H9 (cell line): ENCODE data around the gene RAVER1. TPM values are rescaled to one million over a fixed set of nuclear protein-coding genes. Genes with fewer than 3 reads are reported as not detected.

Experiments used
- DNase-seq: peaks from one replicate; pipeline ENCODE4 v3.0.0-alpha.2; 2017
- H2AFZ ChIP-seq: one replicate; pipeline ENCODE4 v1.6.1; 2013; ENCODE audit warnings: mild to moderate bottlenecking, low read length, control low read depth, moderate library complexity
- H2AK5ac ChIP-seq: 2 replicates; pipeline ENCODE4 v1.6.1; 2013; ENCODE audit warnings: low read length, control low read depth, mixed read lengths; ENCODE audit not compliant: insufficient read length
- H2BK120ac ChIP-seq: one replicate; pipeline ENCODE4 v1.6.1; 2013; ENCODE audit warnings: low read depth, mild to moderate bottlenecking, low read length, control low read depth, inconsistent platforms; ENCODE audit not compliant: poor library complexity, severe bottlenecking
- H2BK12ac ChIP-seq: 2 replicates; pipeline ENCODE4 v1.6.1; 2013; ENCODE audit warnings: low read length, control low read depth, mixed read lengths, low read depth; ENCODE audit not compliant: insufficient read length
- H2BK15ac ChIP-seq: 2 replicates; pipeline ENCODE4 v1.6.1; 2013; ENCODE audit warnings: low read depth, low read length, control low read depth
- H2BK20ac ChIP-seq: one replicate; pipeline ENCODE4 v1.6.1; 2013; ENCODE audit warnings: low read depth, mild to moderate bottlenecking, low read length, control low read depth, inconsistent platforms; ENCODE audit not compliant: poor library complexity, severe bottlenecking
- H2BK5ac ChIP-seq: 2 replicates; pipeline ENCODE4 v1.6.1; 2013; ENCODE audit warnings: low read length, control low read depth, mixed read lengths; ENCODE audit not compliant: insufficient read length
- H3K14ac ChIP-seq: 2 replicates; pipeline ENCODE4 v1.6.1; 2013; ENCODE audit warnings: low read length, control low read depth; ENCODE audit not compliant: insufficient read depth
- H3K18ac ChIP-seq: 2 replicates; pipeline ENCODE4 v1.6.1; 2013; ENCODE audit warnings: low read depth, mild to moderate bottlenecking, mixed read lengths, low read length, control low read depth; ENCODE audit not compliant: insufficient read length
- H3K23ac ChIP-seq: 2 replicates; pipeline ENCODE4 v1.6.1; 2013; ENCODE audit warnings: low read length, control low read depth, mixed read lengths, low read depth; ENCODE audit not compliant: insufficient read length
- H3K23me2 ChIP-seq: 2 replicates; pipeline ENCODE4 v1.6.1; 2013; ENCODE audit warnings: low read depth, mild to moderate bottlenecking, mixed read lengths, low read length, control low read depth; ENCODE audit not compliant: insufficient read length, poor library complexity, severe bottlenecking
- H3K27ac ChIP-seq: 2 replicates; pipeline ENCODE4 v1.5.1; 2013; ENCODE audit warnings: low read length, control low read depth, mixed read lengths, low read depth; ENCODE audit not compliant: insufficient read length
- H3K27me3 ChIP-seq: 2 replicates; pipeline ENCODE4 v1.6.1; 2013; ENCODE audit warnings: low read length, control low read depth, inconsistent platforms; ENCODE audit not compliant: insufficient read depth
- H3K4ac ChIP-seq: 2 replicates; pipeline ENCODE4 v1.6.1; 2013; ENCODE audit warnings: low read depth, mild to moderate bottlenecking, control low read depth, inconsistent platforms, low read length, moderate library complexity
- H3K4me1 ChIP-seq: 2 replicates; pipeline ENCODE4 v1.6.1; 2013; ENCODE audit warnings: low read length, control low read depth, inconsistent platforms; ENCODE audit not compliant: insufficient read depth
- H3K4me2 ChIP-seq: 2 replicates; pipeline ENCODE4 v1.6.1; 2013; ENCODE audit warnings: low read length, control low read depth, mixed read lengths; ENCODE audit not compliant: insufficient read length, insufficient read depth
- H3K56ac ChIP-seq: 2 replicates; pipeline ENCODE4 v1.6.1; 2013; ENCODE audit warnings: low read depth, mild to moderate bottlenecking, mixed read lengths, low read length, control low read depth; ENCODE audit not compliant: insufficient read length
- H3K79me1 ChIP-seq: 2 replicates; pipeline ENCODE4 v1.6.1; 2013; ENCODE audit warnings: low read depth, mild to moderate bottlenecking, moderate library complexity, low read length, control low read depth, inconsistent platforms; ENCODE audit not compliant: insufficient read depth, poor library complexity, severe bottlenecking
- H3K79me2 ChIP-seq: 2 replicates; pipeline ENCODE4 v1.6.1; 2013; ENCODE audit warnings: low read length, control low read depth, inconsistent platforms; ENCODE audit not compliant: insufficient read depth
- H3K9ac ChIP-seq: 2 replicates; pipeline ENCODE4 v1.6.1; 2013; ENCODE audit warnings: low read length, control low read depth, mixed read lengths; ENCODE audit not compliant: insufficient read length; ENCODE audit errors: extremely low read depth
- H3K9me3 ChIP-seq: one replicate; pipeline ENCODE4 v1.6.1; 2013; ENCODE audit warnings: low read depth, low read length, inconsistent platforms; ENCODE audit not compliant: control insufficient read depth
- H3T11ph ChIP-seq: one replicate; pipeline ENCODE4 v1.6.1; 2013; ENCODE audit warnings: mild to moderate bottlenecking, low read length, control low read depth, inconsistent platforms
- H4K20me1 ChIP-seq: one replicate; pipeline ENCODE4 v1.6.1; 2013; ENCODE audit not compliant: control insufficient read depth, insufficient read length, insufficient read depth
- H4K5ac ChIP-seq: 2 replicates; pipeline ENCODE4 v1.6.1; 2013; ENCODE audit warnings: low read depth, mild to moderate bottlenecking, mixed read lengths, low read length, control low read depth; ENCODE audit not compliant: insufficient read length
- H4K8ac ChIP-seq: replicated peaks from 2 replicates; pipeline ENCODE4 v1.6.1; 2013; ENCODE audit warnings: low read length, control low read depth, mixed read lengths, low read depth; ENCODE audit not compliant: insufficient read length
- H4K91ac ChIP-seq: 2 replicates; pipeline ENCODE4 v1.6.1; 2013; ENCODE audit warnings: low read depth, mild to moderate bottlenecking, moderate library complexity, mixed read lengths, low read length, control low read depth; ENCODE audit not compliant: insufficient read length
- H3K27ac Mint-ChIP-seq, 3 experiments: 2 replicates in 2 of 3; 3 replicates in 1 of 3; pipeline ENCODE4 v1.8.0; 2020 to 2021; ENCODE audit warnings: mixed read lengths in 3 of 3, mild to moderate bottlenecking in 1 of 3, moderate library complexity in 1 of 3
- H3K27me3 Mint-ChIP-seq: 2 replicates; pipeline ENCODE4 v1.8.0; 2021; ENCODE audit warnings: low read depth, mild to moderate bottlenecking, moderate library complexity, mixed read lengths
- H3K36me3 Mint-ChIP-seq, 3 experiments: 2 replicates in 2 of 3; 3 replicates in 1 of 3; pipeline ENCODE4 v1.8.0; 2020 to 2021; ENCODE audit warnings: low read depth in 3 of 3, mixed read lengths in 3 of 3; ENCODE audit not compliant: insufficient read depth in 1 of 3
- H3K4me1 Mint-ChIP-seq, 2 experiments: 2 replicates each; pipeline ENCODE4 v1.8.0; 2020; ENCODE audit warnings: mixed read lengths in 2 of 2
- H3K4me3 Mint-ChIP-seq, 2 experiments: 2 replicates in 1 of 2; 3 replicates in 1 of 2; pipeline ENCODE4 v1.8.0; 2020 to 2021; ENCODE audit warnings: mild to moderate bottlenecking in 2 of 2, mixed read lengths in 2 of 2, moderate library complexity in 1 of 2
- H3K9me3 Mint-ChIP-seq, 2 experiments: 2 replicates in 1 of 2; 3 replicates in 1 of 2; pipeline ENCODE4 v1.8.0; 2020; ENCODE audit warnings: mild to moderate bottlenecking in 2 of 2, mixed read lengths in 2 of 2, moderate library complexity in 1 of 2
- CTCF ChIP-seq: fragments of 200-600 bp; sonication (generic); conservative IDR thresholded peaks from 3 replicates; pipeline ENCODE4 v1.8.0; 2021; ENCODE audit warnings: antibody characterized with exemption, mild to moderate bottlenecking
- WGBS: extraction: QIAGEN DNeasy Blood & Tissue Kit; methylation state at CpG from one replicate; pipeline ENCODE4 v1.1.7; 2013; ENCODE audit warnings: missing lambda C conversion rate, low lambda C conversion rate, mixed read lengths; ENCODE audit not compliant: insufficient read length; ENCODE audit errors: extremely low coverage; 5-methylcytosine and 5-hydroxymethylcytosine counted together
- total RNA-seq: library from RNA; stranded (reverse); gene quantifications from 2 replicates; pipeline ENCODE4 v1.2.1, GENCODE V29; 2021

Gene RAVER1
- total RNA-seq, 1 experiment from 2014 or later = 74.7 TPM

GRCh38 chr19:10321417-10321797 is 11.9 kb downstream of the RAVER1 start:
- Histone ChIP-seq H3K18ac (no peak overlapping the region), H3K4me1 (no peaks in the 10 kb centered on the region), H2BK5ac (no peak overlapping the region), H3T11ph (no peak overlapping the region), H4K91ac (no peak overlapping the region), H2AK5ac (no peak overlapping the region), H3K56ac (no peak overlapping the region), H4K8ac (no peak overlapping the region), H3K4ac (no peak overlapping the region), H3K27ac (no peak overlapping the region), H3K9ac (no peak overlapping the region), H3K14ac (no peak overlapping the region), H2AFZ (no peak overlapping the region), H2BK120ac (no peak overlapping the region), H3K9me3 (no peaks in the 10 kb centered on the region), H4K20me1 (no peaks in the 10 kb centered on the region), H3K4me2 (no peak overlapping the region), H3K27me3 (no peaks in the 10 kb centered on the region), H2BK20ac (no peak overlapping the region), H2BK12ac (no peak overlapping the region), H3K23ac (no peak overlapping the region), H3K79me1 (no peaks in the 10 kb centered on the region), H2BK15ac (no peak overlapping the region), H3K23me2 (no peaks in the 10 kb centered on the region), H3K79me2 (no peaks in the 10 kb centered on the region), H4K5ac (no peak overlapping the region)
- H3K27me3 Mint-ChIP-seq = no peaks in the 10 kb centered on the region
- peaks cover 25 to 69% (median 52%) of the 10 kb centered on the region in 3 experiments for H3K36me3 Mint-ChIP-seq
- no peak overlapping the region for H3K4me3 Mint-ChIP-seq
- DNase-seq = no peak
- WGBS = no CpG with 5 or more reads among the region's 11 CpGs
- no peak for TF ChIP-seq CTCF
- peaks cover under 1% of the 10 kb centered on the region in 2 experiments; a peak in 3 of 4 replicates for H3K4me1 Mint-ChIP-seq
- no peaks in the 10 kb centered on the region; a peak in 1 of 5 replicates for H3K9me3 Mint-ChIP-seq
- H3K27ac Mint-ChIP-seq = no peak overlapping the region
